GM21390 (cell line): ENCODE results near the gene ZYG11B.
"Not testable (repeated sequence)": the region's sequence is repeated elsewhere in the genome, so short reads cannot be mapped to it uniquely, and the experiment has no call there.

ENCODE experiments used
- ATAC-seq: cut with Tn5 transposase; IDR thresholded peaks from one replicate; pipeline ENCODE4 v1.9.1; 2021; ENCODE audit not compliant: unreplicated experiment

Gene ZYG11B

GRCh38 chr1:52842643-52843310 lies 116.5 kb downstream of the ZYG11B start, which contains the start of gene ZYG11A:
Gene ZYG11A (plus strand): TSS chr1:52842760. CDS start chr1:52842884, 124 bp downstream.
- ATAC-seq: peak; percentile 87

GRCh38 chr1:52845119-52845518 lies 118.9 kb downstream of the ZYG11B start:
- not testable (repeated sequence) for ATAC-seq

- ATAC-seq: no peak
Measured at GRCh38 chr1:52848423-52848822, 122.2 kb downstream of the ZYG11B start.

- ATAC-seq: no peak
Measured at GRCh38 chr1:52850951-52851350, 124.7 kb downstream of the ZYG11B start.

- ATAC-seq: no peak
Measured at GRCh38 chr1:52852854-52853253, 126.6 kb downstream of the ZYG11B start.

- no peak for ATAC-seq
Measured at GRCh38 chr1:52855584-52855983, 129.3 kb downstream of the ZYG11B start.

GRCh38 chr1:52856026-52856425 lies 129.8 kb downstream of the ZYG11B start:
- no peak for ATAC-seq

- ATAC-seq: no peak
Measured at GRCh38 chr1:52857443-52857842, 131.2 kb downstream of the ZYG11B start.

GRCh38 chr1:52862666-52863458 lies 136.6 kb downstream of the ZYG11B start:
- ATAC-seq: no peak

GRCh38 chr1:52867087-52867863 lies 141.0 kb downstream of the ZYG11B start:
- peak; percentile 75 for ATAC-seq

GRCh38 chr1:52869727-52870126 lies 143.5 kb downstream of the ZYG11B start:
- ATAC-seq: not testable (repeated sequence)

- no peak for ATAC-seq
Measured at GRCh38 chr1:52876843-52877242, 150.6 kb downstream of the ZYG11B start.
